HG03280 (cell line): Measurements from ENCODE around the gene ELF5.

Experiments
- ATAC-seq: cut with Tn5 transposase; IDR thresholded peaks from one replicate; pipeline ENCODE4 v1.9.1; 2021; ENCODE audit warnings: mild to moderate bottlenecking, moderate library complexity; ENCODE audit not compliant: unreplicated experiment

The ELF5 gene

DNA sequence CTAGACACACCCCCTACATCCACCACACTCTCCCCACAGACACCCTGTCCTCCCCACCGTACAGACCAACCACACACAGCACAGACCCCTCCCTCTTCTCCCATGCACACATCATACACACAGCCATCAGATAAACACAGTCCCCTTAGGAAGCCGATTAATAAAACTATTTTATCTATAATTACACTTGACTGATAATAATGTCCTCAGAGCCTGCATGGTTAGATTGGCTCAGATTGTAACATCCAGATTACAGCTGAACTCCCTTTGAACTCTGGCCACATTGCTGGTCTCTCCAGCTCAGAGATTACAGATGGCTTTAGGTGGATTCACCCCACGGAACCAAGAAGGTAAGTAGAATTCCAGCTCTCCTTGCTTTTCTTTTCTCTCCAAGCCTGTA lies 9.5 kb upstream of the ELF5 start:
- no peak for ATAC-seq

DNA sequence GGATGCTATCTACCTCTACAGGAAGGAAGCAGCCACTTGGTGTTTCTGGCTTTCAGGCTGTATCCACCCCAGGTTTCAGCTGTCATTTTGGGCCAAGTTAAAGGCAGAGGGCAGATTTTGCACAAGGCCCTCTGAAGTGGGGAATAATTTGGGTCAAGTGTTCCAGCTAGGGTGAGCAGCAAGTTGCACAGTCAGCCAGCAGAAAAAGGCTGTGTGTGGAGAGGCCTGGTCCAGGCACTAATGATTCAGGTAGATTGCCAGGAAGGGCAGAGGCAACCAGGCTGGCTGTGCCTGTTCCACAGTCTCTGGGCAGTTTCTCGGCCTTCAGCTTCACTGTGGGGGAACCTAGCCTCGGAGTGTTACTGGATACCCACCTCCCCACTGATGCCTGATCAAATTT lies 8.6 kb upstream of the ELF5 start:
- ATAC-seq: no peak

DNA sequence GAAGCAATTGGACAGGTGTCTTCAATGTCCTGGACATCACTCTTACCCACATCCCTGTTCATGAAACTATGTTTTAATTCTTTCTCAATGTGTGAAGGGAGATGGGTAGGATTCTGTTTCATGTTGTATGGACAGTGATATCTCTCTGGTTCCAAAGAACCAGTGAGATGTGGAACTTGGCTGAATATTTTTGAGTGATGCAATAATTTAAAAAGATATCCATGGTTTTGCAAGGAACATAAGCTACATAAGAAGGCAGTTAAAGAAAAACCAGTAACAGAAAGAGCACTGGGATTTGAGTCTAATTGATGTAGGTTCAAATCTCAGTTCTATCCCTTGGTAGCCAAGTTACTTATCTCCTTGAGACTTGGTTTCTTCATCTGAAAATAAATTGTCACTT lies 7.7 kb upstream of the ELF5 start:
- ATAC-seq: no peak

DNA sequence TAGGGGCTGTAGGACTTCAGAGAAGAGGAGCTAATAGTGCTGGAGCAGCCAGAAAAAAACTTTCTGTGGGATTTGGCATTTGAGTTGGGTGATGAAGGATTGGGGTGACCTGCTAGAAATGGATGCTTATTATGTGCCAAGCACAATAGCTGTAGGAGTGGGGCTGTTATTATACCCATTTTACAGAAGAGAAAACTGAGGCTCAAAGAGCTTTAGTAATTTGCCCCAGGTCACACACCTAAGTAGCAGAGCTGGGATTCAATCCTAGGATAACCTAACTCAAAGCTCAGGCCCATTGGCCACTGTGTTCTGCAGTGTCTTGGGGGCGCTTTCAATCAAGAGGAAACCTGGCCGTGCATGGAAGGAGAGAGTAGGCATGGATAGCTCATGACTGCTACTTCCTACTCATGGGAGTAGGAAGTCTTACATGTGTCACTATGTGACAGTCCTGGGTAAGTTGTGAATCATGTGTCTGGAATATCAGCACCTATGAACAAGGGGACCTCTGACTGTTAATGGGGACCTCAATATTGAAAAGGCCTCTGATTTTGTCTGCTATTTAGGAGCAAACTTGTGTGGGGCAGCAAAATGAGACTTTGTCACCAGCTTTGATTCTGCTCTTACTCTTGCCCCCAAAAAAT lies 6.1 kb upstream of the ELF5 start:
- ATAC-seq: no peak

DNA sequence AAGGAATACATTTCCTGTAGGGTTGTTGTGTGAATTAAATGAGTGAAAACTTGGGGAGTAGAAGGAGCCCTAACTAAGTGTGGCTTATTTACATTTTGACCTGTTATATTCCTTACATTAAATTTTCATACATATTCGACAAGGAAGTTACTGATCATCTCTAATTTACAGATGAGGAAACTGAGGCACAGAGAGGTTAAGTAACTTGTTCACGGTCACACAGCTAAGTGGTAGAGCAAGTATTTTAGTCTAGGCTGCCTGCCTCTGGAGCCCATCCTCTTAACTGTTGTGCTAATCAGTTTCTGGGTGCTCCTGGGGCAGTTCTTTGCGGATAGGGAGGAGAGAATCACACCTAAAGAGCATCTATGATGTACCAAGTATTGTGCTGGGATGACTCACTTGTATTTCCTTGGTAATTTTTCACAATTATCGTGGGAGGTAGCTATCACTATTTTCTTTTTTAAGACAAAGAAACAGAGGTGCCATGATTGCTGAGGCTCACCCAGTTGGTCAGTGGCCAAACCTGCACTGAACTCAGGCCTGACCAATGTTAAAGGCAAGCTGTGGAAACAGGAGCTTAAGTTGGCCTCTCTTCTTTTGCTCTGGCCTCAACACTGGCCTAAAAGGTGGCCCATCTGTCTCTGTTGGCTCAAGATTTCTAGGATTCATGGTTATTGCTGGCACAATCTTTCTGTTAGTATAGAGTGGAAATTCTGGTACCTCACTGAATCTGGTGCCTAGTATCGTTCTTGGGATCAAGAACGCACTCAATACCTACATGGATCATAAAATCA lies 2.9 kb upstream of the ELF5 start:
- no peak for ATAC-seq

DNA sequence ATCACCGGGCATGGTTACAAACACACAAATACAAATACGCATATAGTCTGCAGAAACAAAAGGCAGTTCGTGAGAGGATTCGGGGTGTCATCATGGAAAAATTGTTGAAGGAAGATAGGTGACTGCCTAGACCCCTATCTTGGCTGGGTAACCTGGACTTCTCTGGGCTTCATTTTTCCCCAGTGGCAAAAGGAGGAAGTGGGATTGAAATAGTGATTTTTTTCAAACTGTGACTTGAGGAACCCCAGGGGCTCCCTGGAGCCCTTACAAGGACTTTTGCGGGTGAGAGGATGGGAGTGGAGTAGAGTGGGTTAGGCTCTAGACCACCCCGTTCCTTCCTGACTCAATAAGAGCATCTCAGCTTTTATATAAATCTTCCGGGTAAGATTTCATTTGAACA lies 1.0 kb upstream of the ELF5 start:
- no peak for ATAC-seq

DNA sequence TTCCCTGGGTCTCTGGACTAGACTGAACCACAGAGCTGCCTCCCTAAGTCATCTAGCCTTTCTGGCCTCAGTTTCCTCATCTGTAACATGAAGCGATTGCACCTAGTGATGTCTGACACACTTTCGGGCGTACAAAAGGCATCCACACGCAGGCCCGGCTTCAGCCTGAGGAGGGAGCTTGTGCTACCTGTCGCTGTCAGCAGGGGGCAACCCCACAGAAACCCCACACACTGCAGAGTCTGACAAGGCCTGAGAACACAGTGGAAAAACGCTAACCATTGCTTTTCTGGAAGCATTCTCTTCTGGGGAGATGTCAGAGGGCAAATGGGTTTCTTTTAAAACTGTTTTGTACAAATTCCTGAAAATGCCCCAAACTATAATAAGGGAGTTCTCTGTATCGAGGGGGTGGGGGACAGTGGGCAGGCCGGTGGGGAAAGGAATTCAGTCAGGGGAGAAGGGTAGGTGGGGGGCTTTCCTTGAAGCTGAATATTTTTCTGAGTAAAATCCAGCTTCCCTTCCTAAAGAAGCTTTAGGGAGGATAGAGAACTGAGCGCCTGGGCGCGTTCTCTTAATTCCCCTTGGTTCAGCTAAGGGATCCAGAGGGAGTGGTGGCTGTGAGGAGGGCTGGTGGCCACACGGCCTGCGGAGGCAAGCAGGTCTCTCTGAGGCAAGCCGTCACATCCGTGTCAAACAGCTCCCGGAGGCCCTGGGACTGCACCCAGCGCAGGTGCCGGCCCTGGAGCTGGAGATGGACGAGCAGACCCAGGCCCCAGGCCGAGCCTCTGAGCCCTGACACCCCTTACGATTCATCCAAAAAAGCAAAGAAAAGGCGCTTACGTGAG lies 533 bp downstream of the ELF5 start:
- peak; percentile 86 for ATAC-seq

DNA sequence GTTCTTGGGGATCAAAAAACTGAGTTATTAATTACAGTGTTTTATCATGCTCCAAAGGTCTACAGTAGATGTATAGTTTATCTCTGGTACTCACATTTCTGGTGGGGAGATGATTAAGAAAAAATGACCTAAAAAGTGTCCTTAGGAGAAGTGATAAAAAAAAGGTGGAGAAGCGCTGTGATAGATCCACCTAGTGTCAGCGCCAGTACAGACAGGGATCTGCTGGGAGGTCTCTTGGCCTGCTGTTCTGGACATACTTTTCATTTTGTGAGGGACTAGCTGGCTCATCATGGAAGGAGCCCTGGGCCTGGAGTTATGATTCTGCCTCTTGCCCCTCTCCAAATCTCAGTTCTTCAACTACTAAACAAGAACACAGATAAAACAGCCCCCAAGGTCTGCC lies 2.9 kb downstream of the ELF5 start:
- no peak for ATAC-seq

DNA sequence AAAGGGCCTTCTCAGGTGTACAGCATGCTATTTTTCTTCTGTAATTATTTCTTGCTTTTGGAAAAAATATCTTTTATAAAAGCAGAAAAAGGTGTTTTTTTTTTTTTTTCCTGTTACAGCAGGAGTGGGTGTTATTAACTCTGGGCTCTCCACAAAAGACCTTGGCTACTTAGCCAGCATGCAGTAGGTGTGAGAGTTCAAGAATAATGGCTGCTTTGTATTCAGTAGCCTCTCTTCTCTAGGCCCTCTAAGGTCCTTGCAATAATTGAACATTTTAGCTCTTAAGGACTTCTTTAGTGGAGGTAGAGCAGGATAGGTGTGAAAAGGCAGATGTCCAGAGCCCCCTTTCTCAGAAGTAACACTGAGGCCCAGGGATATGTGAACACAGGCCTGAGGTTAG lies 3.4 kb downstream of the ELF5 start:
- no peak for ATAC-seq

DNA sequence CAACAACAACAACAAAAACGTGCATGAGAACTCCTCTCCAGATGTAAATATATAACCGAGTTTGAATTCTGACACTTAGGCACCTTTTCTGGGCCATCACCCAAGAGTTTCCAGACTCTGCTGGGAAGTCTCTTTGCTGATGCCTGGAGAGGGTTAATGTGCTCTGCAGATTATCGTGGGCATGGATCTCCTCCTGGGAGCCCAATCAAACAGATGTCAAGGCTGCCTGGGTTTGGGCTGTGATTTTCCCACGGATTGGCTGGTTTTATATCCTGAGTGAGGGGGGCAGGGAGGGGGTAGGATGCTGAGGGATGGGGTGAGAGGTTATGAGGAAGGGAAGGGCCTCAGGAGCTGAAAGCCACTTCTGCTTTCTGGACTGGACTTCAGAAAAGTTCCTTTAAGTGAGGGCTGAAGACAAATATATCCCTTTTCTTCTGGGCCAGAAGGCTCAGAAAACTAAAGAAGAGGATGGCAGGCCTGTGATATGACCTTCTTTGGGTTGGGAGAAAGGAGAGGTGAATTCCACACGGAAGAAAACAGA lies 4.2 kb downstream of the ELF5 start:
- no peak for ATAC-seq

DNA sequence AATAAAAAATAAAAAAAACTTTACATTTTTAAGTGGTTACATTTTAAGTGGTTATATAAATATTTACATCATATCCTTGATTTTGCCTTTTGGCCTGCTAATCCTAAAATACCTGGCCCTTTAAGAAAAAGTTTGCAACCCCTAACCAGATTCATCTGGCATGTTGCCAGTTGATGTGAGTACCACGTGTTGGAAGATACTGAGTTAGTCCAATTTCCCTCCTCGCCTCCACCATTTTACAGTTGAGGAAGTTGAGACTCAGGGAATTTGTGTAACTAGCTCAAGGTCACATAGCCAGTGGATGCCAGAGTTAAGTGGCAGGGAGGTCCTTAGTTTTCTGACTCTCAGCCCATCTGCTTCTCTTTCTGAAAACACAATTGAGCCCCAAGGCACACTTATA lies 5.1 kb downstream of the ELF5 start:
- ATAC-seq: no peak

DNA sequence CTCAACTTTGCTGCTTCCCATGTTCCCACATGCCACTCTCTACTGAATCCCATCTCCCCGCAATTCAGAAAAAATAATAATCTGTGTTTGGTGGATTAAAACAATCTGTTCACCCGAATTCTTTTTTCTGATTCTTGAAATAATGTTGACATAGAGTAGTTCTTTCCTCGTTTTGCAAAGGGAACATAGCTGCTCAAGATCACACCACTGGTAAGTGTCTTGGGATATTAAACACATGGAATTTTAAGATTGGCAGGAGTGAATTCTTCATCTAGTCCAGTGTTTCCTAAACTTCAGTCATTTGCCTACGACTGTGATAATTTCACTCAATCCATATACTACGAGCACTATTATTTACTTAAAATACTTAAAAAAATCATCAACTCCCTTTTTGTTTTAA lies 6.0 kb downstream of the ELF5 start:
- no peak for ATAC-seq

DNA sequence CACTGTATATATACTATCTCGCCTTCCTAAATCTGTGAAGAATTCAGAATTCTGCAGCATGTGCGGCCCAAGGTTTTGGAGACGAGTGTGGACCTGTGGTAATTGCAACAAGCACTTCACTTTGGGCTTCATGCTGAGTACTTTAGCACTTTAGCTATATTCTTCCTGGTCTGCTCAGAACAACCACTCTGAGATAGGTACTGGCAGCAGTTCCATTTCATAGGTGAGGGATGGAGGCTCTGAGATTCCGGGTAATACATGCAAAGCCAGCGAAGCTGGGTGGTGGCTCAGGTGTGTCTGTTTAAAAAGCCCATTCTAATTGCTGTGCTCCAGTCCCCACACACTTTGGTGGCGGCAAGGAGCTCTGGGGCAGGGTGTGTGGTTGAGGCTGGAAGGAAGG lies 6.4 kb downstream of the ELF5 start:
- ATAC-seq: no peak

DNA sequence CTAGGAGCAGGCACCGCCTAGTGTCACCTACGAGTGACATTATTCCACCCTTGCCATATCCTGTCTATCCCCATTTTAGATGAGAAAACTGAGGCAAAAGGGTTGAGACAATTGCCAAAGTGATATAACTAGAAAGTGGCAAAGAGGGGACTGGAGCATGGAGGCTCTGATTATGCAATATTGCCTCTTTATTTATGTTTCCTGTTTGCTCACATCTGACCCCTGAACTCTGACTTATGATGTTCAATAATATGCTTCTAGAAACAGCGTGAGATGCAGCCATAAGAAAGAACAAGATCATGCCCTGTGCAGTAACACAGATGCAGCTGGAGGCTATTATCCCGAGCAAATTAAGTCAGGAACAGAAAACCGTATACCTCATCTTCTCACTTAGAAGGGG lies 7.7 kb downstream of the ELF5 start:
- no peak for ATAC-seq

DNA sequence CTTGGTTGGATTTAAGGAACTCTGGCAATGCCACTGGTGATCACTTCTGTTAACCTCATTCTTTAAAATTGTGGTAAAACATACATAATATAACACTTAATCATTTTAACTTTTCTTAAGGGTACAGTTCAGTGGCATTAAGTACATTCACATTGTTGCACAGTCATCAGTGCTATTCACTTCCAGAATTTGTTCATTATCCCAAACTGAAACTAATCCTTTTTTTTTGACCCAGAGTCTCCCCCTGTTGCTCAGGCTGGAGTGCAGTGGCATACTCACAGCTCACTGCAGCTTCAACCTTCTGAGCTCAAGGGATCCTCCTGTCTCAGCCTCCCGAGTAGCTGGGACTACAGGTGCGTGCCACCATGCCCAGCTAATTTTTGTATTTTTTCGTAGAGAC lies 10.6 kb downstream of the ELF5 start:
- ATAC-seq: no peak

DNA sequence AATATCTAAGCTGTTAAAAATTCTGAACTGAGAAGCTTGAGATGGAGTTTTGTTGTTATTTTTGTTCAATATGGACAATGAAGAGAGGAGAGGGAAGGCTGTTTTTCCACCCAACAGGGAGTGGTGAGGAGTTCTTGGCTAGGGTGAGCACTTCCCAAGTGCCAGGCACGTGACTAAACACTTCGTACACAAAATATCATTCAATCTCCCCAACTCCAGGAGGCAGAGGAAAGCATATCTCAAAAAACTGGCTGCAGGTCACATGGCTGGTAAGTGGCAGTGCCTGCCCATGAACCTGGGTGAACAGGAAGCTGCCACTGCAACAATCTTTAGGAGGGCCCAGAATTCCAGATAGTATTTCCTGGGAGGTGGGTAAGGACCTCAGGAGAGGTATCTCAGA lies 11.6 kb downstream of the ELF5 start:
- ATAC-seq: no peak

DNA sequence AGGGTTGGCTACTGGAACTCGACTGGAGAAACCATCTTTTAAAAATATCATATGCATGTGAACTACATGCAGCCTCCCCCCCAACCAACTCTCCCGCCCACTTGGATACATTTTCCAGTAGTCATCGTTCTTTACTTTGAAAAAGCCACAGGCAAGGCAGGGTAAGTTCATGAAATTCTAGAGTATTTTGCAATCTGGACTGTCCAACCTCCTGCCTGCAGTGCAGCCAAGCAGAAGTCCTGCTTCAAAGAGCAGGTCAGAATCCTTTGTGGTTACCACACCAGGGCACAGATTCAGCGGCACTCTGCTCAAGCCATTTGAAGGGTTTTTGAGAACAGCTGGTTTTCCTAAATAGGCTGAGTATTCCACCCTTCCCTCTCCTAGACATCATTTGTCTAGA lies 12.1 kb downstream of the ELF5 start:
- ATAC-seq: no peak

DNA sequence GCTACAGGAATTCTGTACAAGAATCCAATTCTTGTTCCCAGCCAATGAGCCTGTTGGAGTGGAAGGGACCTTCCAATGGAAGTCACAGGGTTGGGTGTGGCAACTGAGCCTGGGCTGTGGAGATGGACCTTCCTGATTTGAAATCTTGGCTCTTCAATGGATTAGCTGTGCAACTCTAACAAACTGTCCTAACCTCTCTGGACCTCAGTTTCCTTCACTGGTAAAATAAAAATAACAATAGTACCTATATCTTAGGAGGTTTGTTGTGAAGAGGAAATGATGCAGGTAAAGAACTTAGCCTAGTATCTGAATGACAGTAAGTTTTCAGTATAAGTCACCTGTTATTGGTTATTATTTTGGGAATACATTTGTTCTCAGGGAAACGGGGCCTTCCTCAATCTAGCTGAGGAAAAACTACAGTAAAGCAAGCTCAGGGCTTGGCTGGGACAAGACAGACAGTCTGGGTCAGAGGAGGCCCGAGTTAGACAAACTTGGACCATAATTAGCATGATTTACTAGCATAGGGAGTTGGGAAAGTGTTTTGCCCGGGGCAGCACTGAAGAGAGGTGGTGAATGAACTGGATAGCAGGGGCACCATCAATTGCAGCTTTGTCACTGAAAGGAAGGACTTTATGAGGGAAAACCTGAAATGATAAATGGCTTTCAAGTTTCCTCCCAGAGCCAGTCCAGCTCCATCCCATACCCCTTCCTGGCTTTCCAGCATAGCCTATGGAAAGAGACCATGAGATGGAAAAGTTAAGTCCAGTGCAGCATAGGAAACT lies 13.7 kb downstream of the ELF5 start:
- ATAC-seq: no peak

DNA sequence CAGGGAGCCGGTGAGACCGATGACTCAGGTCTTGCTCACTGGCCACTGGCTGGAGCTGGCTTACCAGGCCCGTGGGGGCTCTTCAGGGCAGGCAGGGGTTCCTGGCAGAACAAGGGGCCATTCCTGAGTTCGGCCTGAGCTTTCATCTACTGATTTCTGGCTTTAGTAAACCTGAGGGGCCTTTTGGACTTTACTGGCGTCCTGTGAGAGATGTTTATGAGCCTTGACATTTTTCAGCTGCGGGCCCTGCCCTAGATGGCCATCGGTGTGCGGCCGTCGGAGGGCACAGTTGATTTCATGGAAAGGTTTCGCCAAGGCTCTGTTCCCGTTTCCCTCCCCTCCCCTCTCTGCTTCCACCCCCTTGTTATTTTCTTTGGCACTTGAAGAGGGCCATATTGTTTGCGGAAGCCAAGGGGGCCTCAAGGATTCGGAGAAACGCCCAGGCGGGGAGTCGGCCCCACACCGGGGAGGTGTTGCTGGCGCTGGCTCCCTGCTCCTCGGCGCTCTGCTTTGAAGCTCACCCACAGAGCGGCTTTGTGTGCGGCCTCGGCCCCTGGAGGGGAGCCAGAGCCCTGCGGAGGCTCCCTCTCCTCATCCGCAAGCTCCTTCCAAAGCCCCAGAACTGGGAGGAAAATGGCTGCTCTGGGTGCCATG lies 17.7 kb downstream of the ELF5 start:
- ATAC-seq: no peak

DNA sequence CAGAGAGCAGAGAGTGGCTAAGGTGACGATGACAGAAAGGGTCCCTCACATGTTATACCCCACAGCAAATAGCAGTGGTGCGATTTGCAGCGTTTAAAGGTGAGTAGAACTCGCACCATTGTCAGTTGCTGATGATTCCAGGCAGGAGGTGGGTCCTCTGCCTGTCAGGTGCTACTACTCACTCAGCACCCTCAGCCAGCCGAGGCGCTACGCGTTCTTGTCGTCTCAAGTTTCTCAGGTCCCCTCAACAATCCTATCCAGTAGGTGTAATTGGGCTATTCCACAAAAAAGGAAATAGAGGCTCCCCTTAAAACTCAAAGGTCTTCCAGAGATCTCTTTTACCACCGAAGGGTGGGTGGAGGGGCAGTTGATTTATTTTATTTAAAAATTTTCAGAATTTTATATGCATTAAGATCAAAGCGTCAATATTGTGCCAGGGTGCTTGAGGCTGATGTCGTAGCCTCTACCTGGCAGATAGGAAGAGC lies 18.3 kb downstream of the ELF5 start:
- ATAC-seq: no peak
